Kidney (tissue), 14 donors: ENCODE results near the gene CRTAC1. TPM values are rescaled to one million over a fixed set of nuclear protein-coding genes. Genes with fewer than 3 reads are reported as not detected.

Source experiments
- DNase-seq, 5 donors: peaks; one replicate each; pipeline ENCODE4 v3.0.0-alpha.2; 2013 to 2020
- FAIRE-seq: peaks from 2 replicates; lab custom pipeline; 2012; peaks lifted over from hg19 to GRCh38; lab: Jason Lieb, UNC
- H3K27ac ChIP-seq, 2 donors: one replicate each; pipeline ENCODE4 v1.7.0; 2013; ENCODE audit warnings: low read depth in 2 of 2, low read length in 2 of 2, inconsistent platforms in 1 of 2
- H3K27me3 ChIP-seq: one replicate; pipeline ENCODE4 v1.7.1; 2013; ENCODE audit warnings: low read length, inconsistent platforms; ENCODE audit not compliant: control insufficient read depth, insufficient read depth
- H3K36me3 ChIP-seq, 3 donors: one replicate each; pipeline versions ENCODE4 v1.7.0 to v1.7.1; 2013; ENCODE audit warnings: low read length in 3 of 3, control low read depth in 1 of 3, inconsistent platforms in 1 of 3; ENCODE audit not compliant: insufficient read depth in 3 of 3, control insufficient read depth in 2 of 3
- H3K4me1 ChIP-seq, 3 donors: one replicate each; pipeline versions ENCODE4 v1.7.0 to v1.7.1; 2013; ENCODE audit warnings: low read length in 3 of 3, inconsistent platforms in 1 of 3, low read depth in 1 of 3; ENCODE audit not compliant: control insufficient read depth in 2 of 3, insufficient read depth in 2 of 3
- H3K4me3 ChIP-seq, 3 donors: one replicate each; pipeline versions ENCODE4 v1.7.0 to v1.8.1; 2013; ENCODE audit warnings: low read length in 3 of 3, control low read depth in 1 of 3, inconsistent platforms in 1 of 3
- H3K9ac ChIP-seq, 3 donors: one replicate each; pipeline versions ENCODE4 v1.7.0 to v1.7.1; 2013; ENCODE audit warnings: low read length in 3 of 3, control low read depth in 1 of 3, inconsistent platforms in 1 of 3
- H3K9me3 ChIP-seq, 3 donors: one replicate each; pipeline versions ENCODE4 v1.7.0 to v1.7.1; 2013; ENCODE audit warnings: low read length in 3 of 3, control low read depth in 1 of 3, inconsistent platforms in 1 of 3; ENCODE audit not compliant: control insufficient read depth in 2 of 3, insufficient read depth in 1 of 3
- CTCF ChIP-seq: IDR thresholded peaks from 3 replicates; pipeline ENCODE4 v1.5.1; 2012; ENCODE audit warnings: mild to moderate bottlenecking, moderate library complexity, borderline replicate concordance; ENCODE audit not compliant: insufficient read depth; ENCODE audit errors: extremely low read depth
- intact Hi-C: fragments of 100-400 bp; cut with DNase I; formaldehyde crosslinking; loops from one replicate; pipeline ENCODE4 v1.11.1; 2022
- polyA plus RNA-seq: library from polyadenylated mRNA; stranded (reverse); fragments of 350-450 nt; fragmentation: Illumina TruSeq; extraction: RNeasy Lipid Tissue Mini Kit (QIAGEN cat#74804); gene quantifications from one replicate; pipeline ENCODE4 v1.2.3, GENCODE V29; 2014; ENCODE audit warnings: low read depth, low replicate concordance; ENCODE audit not compliant: insufficient read depth
- total RNA-seq: library from RNA; stranded (reverse); fragmentation: NEBNext Ultra II Directional; extraction: Animal tissue kit (Norgen Biotek cat#: 25700); gene quantifications from one replicate; pipeline ENCODE4 v1.2.1, GENCODE V29; 2021
- donor health status: control.
- donor health status: control.
- donor health status: control.
- donor health status: control.
- donor health status: control.
- donor health status: DM: yes; HTN: yes; CAD: no.
- donor health status: Normal renal cell carcinoma (clear cell type).

CRTAC1 gene
- total and polyA plus RNA-seq, 2 donors from 2014 or later = 6.1 to 7.2 TPM

- Histone ChIP-seq H3K27me3 (no peaks in the 10 kb centered on the region), H3K36me3 (no peaks in the 10 kb centered on the region), H3K9ac (no peak overlapping the region), H3K27ac (no peak overlapping the region), H3K4me3 (no peak overlapping the region), H3K9me3 (no peaks in the 10 kb centered on the region), H3K4me1 (no peaks in the 10 kb centered on the region)
- no peak for TF ChIP-seq CTCF
- intact Hi-C loops = no loop called here
- FAIRE-seq = no peak
- no peak for DNase-seq
Observed at GRCh38 chr10:97936126-97936525, 94.3 kb downstream of the CRTAC1 start.

GRCh38 chr10:97932932-97933530, 97.4 kb downstream of the CRTAC1 start:
- Histone ChIP-seq H3K9me3 (no peaks in the 10 kb centered on the region), H3K4me3 (no peak overlapping the region), H3K36me3 (no peaks in the 10 kb centered on the region), H3K27me3 (no peaks in the 10 kb centered on the region), H3K9ac (no peak overlapping the region), H3K27ac (no peak overlapping the region), H3K4me1 (no peaks in the 10 kb centered on the region)
- no peak for TF ChIP-seq CTCF
- DNase-seq = no peak
- FAIRE-seq = no peak
- intact Hi-C loops = no loop called here

- Histone ChIP-seq H3K9ac (no peak overlapping the region), H3K9me3 (no peaks in the 10 kb centered on the region), H3K4me3 (no peak overlapping the region), H3K27me3 (no peaks in the 10 kb centered on the region), H3K27ac (no peak overlapping the region), H3K36me3 (no peaks in the 10 kb centered on the region), H3K4me1 (no peaks in the 10 kb centered on the region)
- intact Hi-C loops = no loop called here
- FAIRE-seq = no peak
- TF ChIP-seq CTCF = no peak
- DNase-seq = no peak
Observed at GRCh38 chr10:97931041-97931440, 99.4 kb downstream of the CRTAC1 start.

GRCh38 chr10:97928897-97929296, 101.5 kb downstream of the CRTAC1 start:
- H3K9me3 ChIP-seq = no peaks in the 10 kb centered on the region
- no peaks in the 10 kb centered on the region for H3K27me3 ChIP-seq
- H3K27ac ChIP-seq = no peak overlapping the region
- TF ChIP-seq CTCF = no peak
- DNase-seq (no peak), FAIRE-seq (no peak)
- H3K9ac ChIP-seq = no peak overlapping the region
- no peak overlapping the region for H3K4me3 ChIP-seq
- no peaks in the 10 kb centered on the region for H3K36me3 ChIP-seq
- H3K4me1 ChIP-seq = no peaks in the 10 kb centered on the region
- intact Hi-C loops = no loop called here
